Measurements from ENCODE around the gene SYVN1.
"Not testable (repeated sequence)": the region's sequence is repeated elsewhere in the genome, so short reads cannot be mapped to it uniquely, and the experiment has no call there.

The SYVN1 gene

DNA sequence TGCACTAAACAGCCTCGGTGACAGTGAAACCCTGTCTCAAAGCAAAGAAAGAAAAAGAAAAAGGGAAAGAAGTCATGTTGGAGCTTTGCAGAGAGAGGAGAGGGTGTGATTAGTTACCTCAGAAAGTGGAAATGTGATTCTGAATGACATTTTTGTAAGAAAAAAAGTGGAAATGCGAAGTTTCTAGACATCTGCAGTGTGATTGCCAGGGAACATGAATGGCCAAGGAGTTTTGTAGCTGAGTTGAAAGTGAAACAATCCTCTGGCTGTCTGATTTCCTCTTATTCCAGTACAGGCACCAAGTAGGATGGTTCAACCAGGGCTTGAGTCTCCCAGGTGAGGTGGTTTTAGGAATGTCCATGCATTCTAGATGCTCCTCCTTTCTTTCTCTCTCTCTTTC, 17.8 kb upstream of the SYVN1 start:
- no peak for TF ChIP-seq CTCF (IDR thresholded peaks at IDR 0.05; ENCODE audit: insufficient read depth, low read length, missing control alignments)
- ChIA-PET CTCF (no interaction called here), POLR2A (interaction anchor here (1.9 kb wide), 1 partner anchor 17 kb away, joined by 4 read pairs; no protein-coding TSS in a partner anchor)
- H3K4me3 ChIP-seq (ENCODE audit: low read depth, low read length) = no peak overlapping the region
- no peak for DNase-seq (ENCODE audit: low read depth, low spot score)

DNA sequence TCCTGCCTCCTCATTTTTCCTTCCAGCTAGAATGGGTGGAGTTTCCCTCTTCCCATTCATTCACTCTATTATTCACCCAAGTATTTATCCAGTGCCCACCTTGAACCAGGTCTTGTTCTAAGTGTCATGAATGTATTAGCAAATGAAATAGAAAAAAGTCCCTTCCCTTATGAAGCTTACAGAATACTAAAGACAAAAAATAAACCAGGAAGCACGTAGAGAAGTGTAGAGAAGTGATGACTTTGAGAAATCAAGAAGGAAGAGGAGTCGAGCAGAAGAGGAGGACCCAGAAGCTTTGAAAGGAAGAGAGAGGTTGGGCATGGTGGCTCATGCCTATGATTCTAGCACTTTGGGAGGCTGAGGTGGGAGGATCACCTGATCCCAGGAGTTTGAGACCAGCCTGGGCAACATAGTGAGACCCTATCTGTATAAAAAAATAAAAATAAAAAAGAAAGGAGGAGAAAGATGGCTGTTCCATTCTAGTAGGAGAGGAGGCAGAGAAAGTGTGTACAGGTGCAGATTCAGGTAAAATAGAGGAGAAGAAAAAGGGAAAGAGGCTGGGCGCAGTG, 17.1 kb upstream of the SYVN1 start:
- ChIA-PET POLR2A (interaction anchor here (1.9 kb wide), 1 partner anchor 16 kb away, joined by 4 read pairs; no protein-coding TSS in a partner anchor), CTCF (no interaction called here)
- no peak for TF ChIP-seq CTCF (IDR thresholded peaks at IDR 0.05; ENCODE audit: insufficient read depth, low read length, missing control alignments)

DNA sequence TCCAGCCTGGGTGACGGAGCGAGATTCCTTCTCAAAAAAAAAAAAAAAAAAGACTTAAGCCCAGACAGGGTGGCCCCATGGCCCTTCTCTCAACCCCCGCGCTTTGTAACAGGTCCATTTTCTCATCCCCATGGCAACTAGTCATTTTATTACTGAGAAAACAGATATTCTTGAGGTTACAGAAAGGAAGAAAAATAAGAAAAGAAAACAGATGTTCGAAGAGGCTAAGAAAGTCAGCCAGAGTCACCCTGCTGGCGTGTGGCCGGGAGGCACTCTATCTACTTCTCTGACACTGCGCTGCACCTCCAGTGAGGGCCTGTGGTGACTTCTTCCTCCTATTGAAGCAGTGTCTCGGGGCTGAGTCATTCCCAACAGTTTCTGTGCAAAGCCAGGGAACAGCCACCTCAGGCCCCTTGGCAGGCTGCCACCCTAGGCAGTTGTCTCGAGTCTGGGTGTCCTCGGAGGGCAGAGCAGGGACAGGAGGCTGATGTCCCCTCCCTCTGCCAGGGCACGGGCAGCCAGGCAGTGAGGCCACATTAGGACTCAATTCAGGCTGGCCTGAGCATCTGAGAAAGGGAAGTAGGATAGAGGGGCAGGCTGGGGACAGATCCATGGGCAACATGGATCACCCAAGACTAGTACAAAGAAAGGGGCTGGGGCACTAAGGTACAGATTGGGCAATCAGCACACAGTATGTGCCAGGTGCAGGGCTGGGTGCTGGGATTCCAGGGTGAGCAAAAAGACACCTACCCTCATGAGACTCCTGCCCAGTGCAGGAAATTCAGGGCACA, 16.4 kb upstream of the SYVN1 start:
- POLR2A ChIA-PET = interaction anchor here (1.9 kb wide), 1 partner anchor 16 kb away, joined by 4 read pairs; no protein-coding TSS in a partner anchor
- H3K4me3 ChIP-seq (ENCODE audit: low read depth, low read length) = no peak overlapping the region
- CTCF ChIA-PET = no interaction called here
- peak; percentile 38 for DNase-seq (ENCODE audit: low read depth, low spot score)
- no peak for TF ChIP-seq CTCF (IDR thresholded peaks at IDR 0.05; ENCODE audit: insufficient read depth, low read length, missing control alignments)

More for the DNA sequence above, 17.1 kb upstream of the SYVN1 start:
- DNase-seq (ENCODE audit: low read depth, low spot score) = no peak
- H3K4me3 ChIP-seq (ENCODE audit: low read depth, low read length) = no peak overlapping the region

DNA sequence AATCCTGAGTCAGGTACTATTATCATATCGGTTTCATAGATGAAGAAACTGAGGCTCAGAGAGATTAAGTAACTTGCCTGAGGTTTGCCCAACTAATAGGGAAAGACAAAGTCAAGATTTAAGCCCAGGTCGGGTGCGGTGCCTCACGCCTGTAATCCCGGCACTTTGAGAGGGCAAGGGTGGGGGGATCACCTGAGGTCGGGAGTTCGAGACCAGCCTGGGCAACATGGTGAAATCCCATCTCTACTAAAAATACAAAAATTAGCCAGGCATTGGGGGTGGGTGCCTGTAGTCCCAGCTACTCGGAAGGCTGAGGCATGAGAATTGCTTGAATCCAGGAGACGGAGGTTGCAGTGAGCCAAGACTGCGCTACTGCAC, 15.8 kb upstream of the SYVN1 start:
- CTCF ChIA-PET; POLR2A ChIA-PET; DNase-seq (ENCODE audit: low read depth, low spot score); H3K4me3 ChIP-seq (ENCODE audit: low read depth, low read length): not testable (repeated sequence)

GRCh38 chr11:65148657-65149056, 14.3 kb upstream of the SYVN1 start:
- POLR2A ChIA-PET = no interaction called here
- no peak for DNase-seq (ENCODE audit: low read depth, low spot score)
- TF ChIP-seq CTCF (IDR thresholded peaks at IDR 0.05; ENCODE audit: insufficient read depth, low read length, missing control alignments) = no peak
- CTCF ChIA-PET = interaction anchor here (1.5 to 1.6 kb wide), 2 partner anchors 13 to 32 kb away, joined by 6 to 11 read pairs; no protein-coding TSS in a partner anchor
- H3K4me3 ChIP-seq (ENCODE audit: low read depth, low read length) = no peak overlapping the region

GRCh38 chr11:65147352-65148075, 13.2 kb upstream of the SYVN1 start:
- ChIA-PET POLR2A (interaction anchor here (0.6 kb wide), 1 partner anchor 14 kb away, joined by 3 read pairs; no protein-coding TSS in a partner anchor), CTCF (interaction anchor here (1.4 to 1.9 kb wide), 4 partner anchors 12 to 184 kb away, joined by 3 to 11 read pairs (median 6); partner anchors contain the start of gene TM7SF2)
- no peak for DNase-seq (ENCODE audit: low read depth, low spot score)
- no peak overlapping the region for H3K4me3 ChIP-seq (ENCODE audit: low read depth, low read length)
- TF ChIP-seq CTCF (IDR thresholded peaks at IDR 0.05; ENCODE audit: insufficient read depth, low read length, missing control alignments) = no peak
